NCI-H2171 treated with DMSO at 0.1 percent for 48 hours (cell line): ENCODE results near the gene CTTNBP2.

Experiments used
- DNase-seq: peaks from one replicate; lab custom pipeline; 2025; lab: John Stamatoyannopoulos, UW

CTTNBP2 gene

GRCh38 chr7:117871778-117872538 is 1.3 kb downstream of the CTTNBP2 start:
- DNase-seq, result no peak

DNA sequence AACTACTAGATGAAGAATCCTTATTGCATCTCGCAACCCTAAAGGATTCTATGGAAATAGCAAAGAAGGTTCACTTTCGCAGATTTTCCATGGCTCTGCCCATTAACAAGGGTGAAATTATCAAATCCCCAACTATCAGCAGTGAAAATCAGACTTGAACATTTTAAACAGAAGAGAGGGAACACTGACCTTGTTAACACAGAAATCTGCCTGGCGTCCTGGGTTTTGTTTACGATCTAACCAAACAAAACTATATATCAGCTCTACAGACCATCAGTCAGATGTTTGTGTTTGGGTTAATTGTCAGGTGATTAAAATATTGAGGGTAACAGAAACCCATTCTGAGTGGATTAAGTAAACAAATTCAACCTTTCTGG is 1.9 kb downstream of the CTTNBP2 start:
- no peak for DNase-seq

DNA sequence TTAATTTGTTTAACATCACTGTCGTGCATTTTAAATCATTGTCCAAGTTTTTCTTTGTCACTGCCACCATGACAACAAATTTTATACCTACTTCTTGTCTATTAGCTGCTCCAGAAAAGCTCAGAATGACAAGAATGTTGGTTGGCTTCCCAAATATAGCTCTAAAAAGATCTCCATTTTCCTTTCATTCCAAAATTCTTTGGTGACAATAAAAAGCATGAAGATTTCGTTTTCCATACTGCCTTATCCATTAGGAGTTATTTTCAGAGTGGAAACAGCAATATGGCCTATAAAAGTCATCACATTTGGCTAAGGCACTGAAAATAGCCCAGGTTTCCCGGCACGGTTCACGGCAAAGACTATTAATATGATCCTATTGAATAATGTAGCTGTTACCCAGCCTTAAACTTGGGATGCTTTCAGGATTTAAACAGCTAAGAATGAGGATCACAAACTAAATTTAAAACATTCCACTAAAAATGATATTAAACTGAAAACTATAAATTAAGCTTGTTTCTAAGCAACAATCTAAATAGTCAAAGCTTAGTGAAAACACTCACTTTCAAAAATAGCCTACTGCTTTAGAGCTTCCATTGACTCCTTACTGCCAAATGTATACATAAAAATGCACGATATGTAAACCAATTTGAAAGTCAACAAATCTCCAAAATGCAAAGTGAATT is 2.7 kb downstream of the CTTNBP2 start:
- no peak for DNase-seq

GRCh38 chr7:117869374-117869773 is 3.9 kb downstream of the CTTNBP2 start:
- no peak for DNase-seq

DNA sequence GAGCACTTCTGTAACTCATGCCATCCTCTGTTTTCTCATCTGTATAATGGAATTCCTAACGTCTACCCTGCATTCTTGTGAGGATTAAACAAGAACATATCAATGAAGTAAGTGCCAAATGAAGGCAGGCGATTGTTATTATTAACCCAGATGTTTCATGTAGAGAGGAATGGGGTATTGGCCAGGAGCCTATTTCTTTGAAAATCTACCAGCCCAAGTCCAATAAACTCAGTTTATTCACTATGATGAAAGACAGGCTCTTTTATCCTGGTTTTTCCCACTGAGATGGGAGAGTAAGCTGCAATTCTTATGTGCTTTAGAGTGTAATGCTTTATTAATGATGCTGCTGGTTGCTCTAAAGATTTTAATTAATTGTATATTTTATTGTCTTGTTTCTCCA is 9.6 kb downstream of the CTTNBP2 start:
- no peak for DNase-seq

GRCh38 chr7:117862378-117862777 is 10.9 kb downstream of the CTTNBP2 start:
- no peak for DNase-seq

DNA sequence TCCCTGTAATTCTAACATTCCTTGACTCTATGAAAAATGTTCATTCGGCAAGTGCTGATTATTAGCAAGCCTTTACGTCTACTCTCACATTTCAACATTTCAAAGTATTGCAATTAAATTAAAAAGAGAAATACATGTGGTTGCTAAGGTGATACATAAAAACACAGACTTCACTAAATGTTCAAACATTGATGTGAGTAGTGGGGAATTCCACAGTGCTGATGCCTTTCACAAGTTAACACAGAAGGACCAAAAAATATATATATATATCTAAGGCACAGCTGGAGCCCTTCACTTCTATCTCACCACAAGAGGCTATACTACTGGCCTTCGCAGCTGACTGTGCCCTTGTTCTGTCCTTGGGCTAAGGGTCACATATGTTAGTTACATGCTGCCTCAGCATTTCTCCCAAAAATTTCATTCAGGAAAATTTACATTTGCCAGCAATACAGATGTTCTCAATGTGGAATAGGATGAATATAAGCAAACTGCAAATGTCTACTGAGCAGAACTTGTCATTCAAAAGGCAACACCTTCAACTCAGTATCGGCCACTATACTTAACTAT is 13.9 kb downstream of the CTTNBP2 start:
- DNase-seq, result no peak

- DNase-seq, result no peak
Measured at GRCh38 chr7:117858712-117859111, 14.5 kb downstream of the CTTNBP2 start.

DNA sequence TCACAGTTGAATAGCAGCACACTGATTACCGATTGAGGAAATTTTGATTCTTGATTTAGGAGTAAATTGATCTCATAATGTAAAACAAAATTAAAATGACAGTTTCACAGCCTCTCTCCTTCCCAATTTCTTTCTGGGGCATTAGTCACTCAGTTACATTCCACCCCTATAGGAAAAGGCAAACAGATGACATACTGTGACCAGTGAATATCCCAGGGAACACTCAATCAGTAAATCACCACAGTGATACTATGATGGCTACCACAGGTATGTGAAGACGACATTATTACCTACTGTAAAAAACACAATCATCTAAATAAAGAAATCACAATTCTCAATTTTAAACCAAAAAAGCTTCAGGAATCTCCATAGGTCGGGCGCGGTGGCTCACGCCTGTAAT is 15.5 kb downstream of the CTTNBP2 start:
- no peak for DNase-seq

DNA sequence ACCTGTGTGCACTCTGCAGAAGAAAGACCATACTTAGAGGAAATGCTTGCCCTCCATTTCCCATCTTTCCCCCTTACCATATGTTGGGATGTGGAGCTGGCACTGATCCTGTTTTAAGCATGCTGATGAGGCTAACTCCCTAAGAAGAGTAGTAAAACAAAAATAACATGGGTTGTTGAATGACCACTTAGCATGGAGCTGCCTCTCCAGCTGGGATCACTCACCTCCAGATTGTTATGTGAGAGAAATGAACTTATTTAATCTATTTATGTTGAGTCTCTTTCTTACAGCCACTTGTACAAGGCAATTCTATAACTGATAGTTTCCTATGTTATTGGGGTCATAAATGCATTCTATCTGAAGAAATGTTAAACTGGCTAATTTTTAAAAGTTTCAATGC is 17.0 kb downstream of the CTTNBP2 start:
- DNase-seq, result no peak

DNA sequence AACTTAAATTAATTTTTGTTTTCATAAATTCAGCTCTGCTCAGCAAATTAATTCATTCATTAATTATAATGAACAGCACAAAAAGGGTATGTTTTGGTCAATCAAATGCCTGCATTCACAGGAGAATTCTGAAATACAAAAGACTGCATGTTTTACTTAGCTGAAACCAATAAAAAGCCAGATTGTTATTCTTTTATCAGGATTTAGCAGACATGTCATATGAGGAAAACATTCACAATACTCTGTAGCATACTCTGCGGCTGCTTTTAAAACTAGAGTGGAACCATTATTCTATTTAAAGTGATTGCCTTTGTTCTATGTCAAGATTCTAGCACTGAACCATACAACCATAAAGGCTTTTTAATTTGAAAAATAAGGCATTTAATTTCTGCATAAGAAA is 19.1 kb downstream of the CTTNBP2 start:
- DNase-seq, result no peak

- no peak for DNase-seq
Measured at GRCh38 chr7:117848941-117849340, 24.3 kb downstream of the CTTNBP2 start.

DNA sequence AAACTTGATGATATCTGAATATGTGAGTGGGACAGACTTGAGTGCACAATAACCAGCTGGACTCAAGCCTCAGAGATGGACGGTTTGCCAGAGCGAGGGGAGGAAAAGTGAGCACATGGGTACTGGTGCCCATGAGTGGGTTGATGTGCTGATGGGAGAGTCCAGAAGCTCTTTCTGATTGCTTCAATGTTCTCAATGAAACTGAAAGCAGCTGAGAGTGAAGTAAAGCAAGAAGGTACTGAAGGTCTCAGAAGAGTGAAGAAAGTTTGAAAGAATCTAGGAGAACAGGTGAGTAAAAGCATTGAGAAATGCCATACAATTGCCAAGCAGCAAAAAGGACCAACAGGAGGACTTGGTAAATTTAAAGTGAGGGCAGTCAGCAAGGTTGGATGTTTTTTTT is 28.6 kb downstream of the CTTNBP2 start:
- DNase-seq, result no peak

DNA sequence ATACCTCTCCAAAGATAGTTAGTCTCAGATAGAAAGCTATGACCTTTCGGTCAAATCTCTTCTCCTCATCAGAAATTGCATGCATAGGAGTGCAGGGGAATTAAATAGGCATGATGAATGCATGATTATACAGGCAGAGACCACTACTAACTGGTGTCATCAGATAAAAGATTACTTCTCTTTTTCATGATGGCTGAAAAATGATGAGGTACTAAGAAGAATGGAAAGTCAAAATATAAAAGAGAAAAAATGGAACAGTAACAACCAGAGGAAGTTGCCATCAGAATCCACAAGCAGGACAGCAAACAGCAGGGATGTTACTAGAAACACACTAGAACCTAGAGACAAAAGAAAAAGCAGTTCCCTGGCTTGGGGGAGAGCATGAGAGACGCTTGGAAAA is 31.6 kb downstream of the CTTNBP2 start:
- DNase-seq, result no peak

GRCh38 chr7:117841011-117841410 is 32.2 kb downstream of the CTTNBP2 start:
- DNase-seq, result no peak

DNA sequence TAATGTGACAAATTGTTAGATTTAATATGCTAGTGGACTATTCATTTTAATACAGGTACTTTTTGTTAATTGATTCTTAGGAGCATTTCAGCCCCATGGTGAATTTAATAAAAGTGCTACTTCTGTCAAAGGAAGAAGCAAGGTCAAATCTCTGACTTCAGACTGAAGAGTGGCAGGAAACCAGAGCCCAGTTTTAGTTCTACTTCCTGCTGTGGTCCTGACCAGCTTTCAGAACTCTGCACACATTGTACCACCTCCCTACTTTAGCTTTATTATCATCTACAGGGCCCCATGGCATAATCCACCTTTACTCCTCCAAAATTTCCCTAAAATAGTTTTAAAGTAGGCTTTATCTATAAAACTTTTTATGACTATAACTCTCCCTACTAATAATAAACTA is 33.7 kb downstream of the CTTNBP2 start:
- DNase-seq, result no peak

GRCh38 chr7:117837841-117838240 is 35.4 kb downstream of the CTTNBP2 start:
- DNase-seq, result no peak

DNA sequence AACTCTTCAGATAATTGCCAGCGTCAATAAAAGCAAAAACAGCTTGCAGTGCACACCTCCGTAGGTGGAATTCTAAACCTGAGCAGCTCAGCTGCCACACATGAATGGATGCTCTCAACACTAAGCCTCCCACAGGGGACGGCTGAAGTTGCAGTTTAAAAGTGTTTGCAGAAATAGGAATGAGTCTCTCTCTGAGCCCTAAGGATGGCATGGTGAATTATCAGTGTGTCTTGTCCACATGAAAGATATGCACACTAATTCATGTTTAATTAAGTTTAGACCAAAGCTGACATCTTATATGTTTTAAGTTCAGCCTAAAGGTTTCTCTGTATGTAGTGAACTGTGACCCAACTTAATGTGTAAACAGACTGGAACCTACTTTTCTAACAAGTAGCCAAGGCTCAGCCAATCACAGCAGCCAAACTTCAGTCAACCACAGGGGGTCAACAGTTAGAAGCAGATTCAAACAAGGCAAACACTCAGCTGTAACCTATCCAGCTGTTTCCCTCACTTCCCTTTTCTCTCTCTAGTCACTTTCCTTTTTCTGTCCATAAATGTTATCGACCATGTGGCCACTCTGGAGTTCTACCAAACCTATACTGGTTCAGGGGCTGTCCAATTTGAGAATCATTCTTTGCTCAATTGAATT is 38.1 kb downstream of the CTTNBP2 start:
- peak; percentile 2 for DNase-seq

GRCh38 chr7:117830422-117830954 is 42.8 kb downstream of the CTTNBP2 start:
- no peak for DNase-seq

- DNase-seq, result no peak
Measured at GRCh38 chr7:117829450-117830117, 43.7 kb downstream of the CTTNBP2 start.

DNA sequence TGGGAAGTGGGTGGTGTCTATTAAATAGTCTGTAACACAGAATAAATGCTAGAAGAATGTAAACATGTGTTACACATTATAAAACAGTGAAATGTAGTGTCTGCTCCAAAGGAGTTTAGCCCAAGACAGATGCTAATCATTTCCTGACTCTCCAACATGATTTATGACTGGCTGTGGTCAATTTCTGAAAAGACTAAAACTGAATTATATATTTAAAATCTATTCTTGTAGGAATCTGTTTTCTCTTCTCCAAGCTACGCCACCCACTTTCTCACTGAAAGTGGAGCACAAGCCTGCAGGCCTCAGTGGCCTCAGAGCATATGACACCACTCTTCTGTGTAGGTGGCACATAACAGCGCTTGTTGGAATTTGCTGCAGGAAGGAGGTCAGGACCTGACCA is 44.4 kb downstream of the CTTNBP2 start:
- no peak for DNase-seq

DNA sequence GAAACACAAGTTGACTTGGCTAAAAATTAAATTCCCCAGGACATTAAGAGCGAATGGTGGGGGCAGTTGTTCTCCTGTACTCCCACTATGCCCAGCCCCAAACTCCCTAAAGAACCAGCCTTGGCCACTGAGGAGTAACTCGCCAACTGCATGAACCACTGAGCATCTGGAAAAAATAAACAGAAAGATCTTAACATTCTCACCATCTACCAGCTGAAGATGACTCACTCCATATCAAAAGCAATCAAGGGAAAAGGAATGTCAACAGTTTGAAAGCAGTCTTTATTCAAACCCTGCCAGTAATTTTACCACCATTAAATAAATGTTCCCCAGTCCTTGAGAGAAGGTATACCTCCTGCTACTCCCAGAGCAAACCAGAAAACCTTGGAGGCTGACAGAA is 45.4 kb downstream of the CTTNBP2 start:
- no peak for DNase-seq
